OCI-LY1 (cell line): ENCODE measurements around the gene TEX28.
"Not testable (repeated sequence)": the region's sequence is repeated elsewhere in the genome, so short reads cannot be mapped to it uniquely, and the experiment has no call there.

Experiments
- H2AFZ ChIP-seq: fragments of 200-600 bp; sonication (generic), shearing (Covaris generic); 2 replicates; pipeline ENCODE4 v1.6.0; 2014; ENCODE audit warnings: antibody characterized with exemption, mild to moderate bottlenecking, low read length
- H3F3A ChIP-seq: fragments of 200-600 bp; sonication (generic), shearing (Covaris generic); 2 replicates; pipeline ENCODE4 v1.6.0; 2014; ENCODE audit warnings: mild to moderate bottlenecking, antibody characterized with exemption, low read length, moderate library complexity; ENCODE audit not compliant: insufficient read depth
- H3K27ac ChIP-seq: fragments of 200-600 bp; sonication (generic); 2 replicates; pipeline ENCODE4 v1.5.1; 2014; ENCODE audit warnings: low read length, mixed run types, mild to moderate bottlenecking, low read depth; ENCODE audit not compliant: poor library complexity, severe bottlenecking
- H3K27me3 ChIP-seq: fragments of 200-600 bp; sonication (generic); 2 replicates; pipeline ENCODE4 v1.6.0; 2014; ENCODE audit warnings: antibody characterized with exemption, mild to moderate bottlenecking, low read length, moderate library complexity; ENCODE audit not compliant: insufficient read depth
- H3K36me3 ChIP-seq: fragments of 200-600 bp; sonication (generic); 2 replicates; pipeline ENCODE4 v1.6.1; 2014; ENCODE audit warnings: mild to moderate bottlenecking, antibody characterized with exemption, low read length, moderate library complexity, mixed read lengths; ENCODE audit not compliant: insufficient read depth
- H3K4me1 ChIP-seq: fragments of 200-600 bp; sonication (generic); 2 replicates; pipeline ENCODE4 v1.5.1; 2014; ENCODE audit warnings: mild to moderate bottlenecking, low read length, moderate library complexity; ENCODE audit not compliant: insufficient read depth, severe bottlenecking
- H3K4me2 ChIP-seq: fragments of 200-600 bp; sonication (generic), shearing (Covaris generic); 2 replicates; pipeline ENCODE4 v1.6.1; 2014; ENCODE audit warnings: low read length
- H3K4me3 ChIP-seq: fragments of 200-600 bp; sonication (generic); 2 replicates; pipeline ENCODE4 v1.5.1; 2014; ENCODE audit warnings: low read length, low read depth, mild to moderate bottlenecking, mixed read lengths; ENCODE audit not compliant: poor library complexity, severe bottlenecking
- H3K79me2 ChIP-seq: fragments of 200-600 bp; shearing (Covaris generic); 2 replicates; pipeline ENCODE4 v1.6.1; 2016; ENCODE audit warnings: mixed run types, low read length, mixed read lengths; ENCODE audit not compliant: insufficient read depth
- H3K9ac ChIP-seq: fragments of 200-600 bp; sonication (generic), shearing (Covaris generic); 2 replicates; pipeline ENCODE4 v1.6.1; 2014; ENCODE audit warnings: mild to moderate bottlenecking, low read length, mixed read lengths
- H3K9me2 ChIP-seq: fragments of 200-600 bp; sonication (generic), shearing (Covaris generic); 2 replicates; pipeline ENCODE4 v1.6.1; 2014; ENCODE audit warnings: low read depth, mild to moderate bottlenecking, low read length, mixed read lengths
- H3K9me3 ChIP-seq: fragments of 200-600 bp; shearing (Covaris generic); 2 replicates; pipeline ENCODE4 v1.6.1; 2014; ENCODE audit warnings: low read length, mixed read lengths
- H4K20me1 ChIP-seq: fragments of 200-600 bp; sonication (generic), shearing (Covaris generic); 2 replicates; pipeline ENCODE4 v1.6.0; 2016; ENCODE audit warnings: mild to moderate bottlenecking, low read length; ENCODE audit not compliant: insufficient read depth

TEX28 gene

DNA sequence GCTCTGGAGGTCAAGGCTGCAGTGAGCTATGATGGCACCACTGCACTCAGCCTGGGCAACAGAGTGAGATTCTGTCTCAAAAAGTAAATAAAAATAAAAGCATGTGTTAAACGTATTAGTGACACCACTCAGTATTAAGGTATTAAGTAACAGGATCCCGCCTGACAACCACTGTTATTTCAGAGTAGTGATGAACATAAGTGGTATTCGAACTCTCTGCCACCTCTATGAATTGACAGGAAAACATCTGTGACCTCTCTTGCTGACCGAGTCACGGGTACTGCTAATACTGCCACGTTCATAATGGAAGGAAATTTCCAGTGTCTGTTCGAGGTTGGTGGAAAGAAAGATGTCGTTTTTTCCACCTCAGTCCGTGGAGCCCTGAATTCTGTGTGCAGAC lies 68.2 kb downstream of the TEX28 start:
- not testable (repeated sequence) for H3K9ac ChIP-seq, H4K20me1 ChIP-seq, H3K9me2 ChIP-seq, H3K9me3 ChIP-seq, H3K36me3 ChIP-seq, H3K79me2 ChIP-seq, H2AFZ ChIP-seq, H3K4me3 ChIP-seq, H3F3A ChIP-seq, H3K27ac ChIP-seq, H3K27me3 ChIP-seq, H3K4me1 ChIP-seq, H3K4me2 ChIP-seq

DNA sequence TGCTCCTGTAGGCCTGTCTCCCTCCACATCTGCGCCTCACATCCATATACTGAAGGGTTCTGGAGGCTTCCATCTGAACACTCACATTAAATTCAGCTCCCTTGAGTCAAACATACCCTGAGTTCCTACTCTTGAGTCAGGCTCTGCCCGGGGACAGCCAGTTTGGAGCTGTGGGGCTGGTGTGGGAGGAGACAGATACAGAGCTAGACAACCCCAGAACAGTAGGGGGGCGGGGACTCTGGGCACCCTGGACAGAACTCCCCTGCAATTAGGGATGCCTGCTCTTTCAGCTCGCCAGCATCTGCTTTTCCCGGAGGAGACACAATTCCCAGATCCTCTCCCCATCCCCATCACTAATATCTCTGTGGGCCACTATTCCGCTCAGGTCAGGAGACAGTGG lies 69.6 kb downstream of the TEX28 start:
- not testable (repeated sequence) for H3K4me1 ChIP-seq, H3K27ac ChIP-seq, H3K79me2 ChIP-seq, H4K20me1 ChIP-seq, H2AFZ ChIP-seq, H3K9ac ChIP-seq, H3K9me2 ChIP-seq, H3K4me2 ChIP-seq, H3K4me3 ChIP-seq, H3F3A ChIP-seq, H3K36me3 ChIP-seq, H3K27me3 ChIP-seq, H3K9me3 ChIP-seq
